Epithelial cell of esophagus (primary cell): ENCODE measurements around the gene DYNLRB1.

Source experiments
- DNase-seq: peaks from one replicate; pipeline ENCODE4 v3.0.0; 2010; ENCODE audit warnings: low read depth
- H3K4me3 ChIP-seq: 2 replicates; pipeline ENCODE4 v1.5.1; 2011; ENCODE audit warnings: mild to moderate bottlenecking, low read length, control low read depth
- CTCF ChIP-seq: IDR thresholded peaks from 2 replicates; pipeline ENCODE4 v1.5.1; 2011; ENCODE audit warnings: low read depth, mild to moderate bottlenecking, low read length, control low read depth, inconsistent platforms; ENCODE audit not compliant: insufficient read depth; ENCODE audit errors: missing control alignments

DYNLRB1 gene

GRCh38 chr20:34549291-34549928 is 33.2 kb downstream of the DYNLRB1 start:
- H3K4me3 ChIP-seq, result no peak overlapping the region
- TF ChIP-seq CTCF, result no peak
- peak; percentile 80 for DNase-seq

- no peak for TF ChIP-seq CTCF
- DNase-seq, result no peak
- no peak overlapping the region for H3K4me3 ChIP-seq
These were observed 33.7 kb downstream of the DYNLRB1 start for GRCh38 chr20:34549929-34550305.

- TF ChIP-seq CTCF, result no peak
- DNase-seq, result no peak
- H3K4me3 ChIP-seq, result no peak overlapping the region
These were observed 36.3 kb downstream of the DYNLRB1 start for GRCh38 chr20:34552569-34552968.

GRCh38 chr20:34553366-34553867 is 37.2 kb downstream of the DYNLRB1 start:
- no peak overlapping the region for H3K4me3 ChIP-seq
- no peak for TF ChIP-seq CTCF
- DNase-seq, result no peak

GRCh38 chr20:34557936-34558319 is 41.7 kb downstream of the DYNLRB1 start:
- no peak for TF ChIP-seq CTCF
- DNase-seq, result no peak
- H3K4me3 ChIP-seq, result peak overlapping the region; percentile 72

- H3K4me3 ChIP-seq, result peak within 1 kb of the TSS; percentile 72
- TF ChIP-seq CTCF, result no peak
- peak; percentile 95 for DNase-seq
These were observed 42.3 kb downstream of the DYNLRB1 start, which contains the start of gene MAP1LC3A for GRCh38 chr20:34558320-34559218. Gene MAP1LC3A (plus strand): TSS chr20:34558718. CDS start chr20:34558869, 151 bp downstream.
